Cardiac fibroblast (primary cell): ENCODE results near the gene HLA-DQB1.
A peak's percentile ranks its signal among the peaks of the same experiment; 100 is the strongest.
"Not testable (repeated sequence)": the region's sequence is repeated elsewhere in the genome, so short reads cannot be mapped to it uniquely, and the experiment has no call there.

Experiments used
- DNase-seq, 2 donors: peaks; one replicate each; pipeline versions ENCODE4 v3.0.0 to v3.0.0-alpha.2; 2010; ENCODE audit warnings: low read depth in 2 of 2
- H3K4me3 ChIP-seq, 2 donors: replicated peaks in 1 of 2; 1 replicate in 1 of 2; 2 replicates in 1 of 2; pipeline ENCODE4 v1.5.1; 2011; ENCODE audit warnings: low read depth in 2 of 2, low read length in 2 of 2, mild to moderate bottlenecking in 2 of 2, moderate library complexity in 1 of 2
- CTCF ChIP-seq: IDR thresholded peaks from one replicate; pipeline ENCODE4 v1.5.1; 2011; ENCODE audit warnings: low read depth, mild to moderate bottlenecking, low read length, inconsistent platforms

Gene HLA-DQB1

GRCh38 chr6:32666420-32667300 is at the start of gene HLA-DQB1:
TSS of gene HLA-DQB1 (minus strand) at chr6:32666657. CDS start at chr6:32666607, 50 bp downstream.
- DNase-seq, result peak; percentile 24 to 26
- TF ChIP-seq CTCF, result no peak
- no peak within 1 kb of the TSS for H3K4me3 ChIP-seq

- H3K4me3 ChIP-seq, result no peak overlapping the region
- TF ChIP-seq CTCF, result no peak
- DNase-seq, result no peak
Observed at GRCh38 chr6:32713241-32713640, 46.8 kb upstream of the HLA-DQB1 start.

GRCh38 chr6:32709625-32710024 is 43.2 kb upstream of the HLA-DQB1 start:
- TF ChIP-seq CTCF, result no peak
- no peak for DNase-seq
- no peak overlapping the region for H3K4me3 ChIP-seq

- not testable (repeated sequence) for H3K4me3 ChIP-seq, DNase-seq
Observed at GRCh38 chr6:32705164-32705563, 38.7 kb upstream of the HLA-DQB1 start.

- TF ChIP-seq CTCF, result no peak
- DNase-seq, result no peak
- H3K4me3 ChIP-seq, result no peak overlapping the region
Observed at GRCh38 chr6:32703347-32703746, 36.9 kb upstream of the HLA-DQB1 start.

GRCh38 chr6:32700391-32701040 is 34.1 kb upstream of the HLA-DQB1 start:
- H3K4me3 ChIP-seq, result no peak overlapping the region
- peak; percentile 74 to 76 for DNase-seq
- peak; percentile 73 for TF ChIP-seq CTCF

GRCh38 chr6:32697031-32697430 is 30.6 kb upstream of the HLA-DQB1 start:
- no peak for TF ChIP-seq CTCF
- no peak for DNase-seq
- no peak overlapping the region for H3K4me3 ChIP-seq
